ENCODE results near the gene MEF2C. TPM values are rescaled to one million over a fixed set of nuclear protein-coding genes. Genes with fewer than 3 reads are reported as not detected.
A peak's percentile ranks its signal among the peaks of the same experiment; 100 is the strongest.

The MEF2C gene
- total RNA-seq, 1 experiment from 2014 or later = 13.0 TPM

- no peak for TF ChIP-seq CEBPB (IDR thresholded peaks at IDR 0.05; ENCODE audit: low read depth)
- TF ChIP-seq SIN3A (IDR thresholded peaks at IDR 0.05; ENCODE audit: low read depth) = no peak
- no peak for TF ChIP-seq JUND (IDR thresholded peaks at IDR 0.05)
- no peak for TF ChIP-seq ZBTB33 (IDR thresholded peaks at IDR 0.05; ENCODE audit: extremely low read depth, insufficient replicate concordance, low read length)
- TF ChIP-seq EZH2phosphoT487 (IDR thresholded peaks at IDR 0.05; ENCODE audit: borderline replicate concordance) = no peak
- POLR2A ChIA-PET = no interaction called here
- Histone ChIP-seq H3K4me3 (replicated peaks in 1 of 2; ENCODE audit: low read depth in 1 of 2, low read length in 2 of 2) (no peak overlapping the region), H4K20me1 (ENCODE audit: insufficient read depth) (no peaks in the 10 kb centered on the region), H3K36me3 (ENCODE audit: control insufficient read depth in 1 of 2, insufficient read depth in 2 of 2, low read length in 2 of 2) (no peaks in the 10 kb centered on the region), H3K9me2 (ENCODE audit: insufficient read depth) (no peaks in the 10 kb centered on the region), H3K9me3 (ENCODE audit: control insufficient read depth in 1 of 2, insufficient read depth in 1 of 2, low read depth in 1 of 2, low read length in 2 of 2) (no peaks in the 10 kb centered on the region), H2AFZ (ENCODE audit: low read depth, low read length, poor library complexity, severe bottlenecking) (peak overlapping the region; percentile 98), H3K4me1 (ENCODE audit: control insufficient read depth in 1 of 2, insufficient read depth in 2 of 2, low read length in 2 of 2) (peaks cover 0 to 12% of the 10 kb centered on the region in 2 experiments; a peak in 2 of 4 replicates), H3K79me2 (ENCODE audit: insufficient read depth, low read length) (no peaks in the 10 kb centered on the region), H3K27ac (ENCODE audit: low read depth, low read length) (no peak overlapping the region), H3K27me3 (ENCODE audit: insufficient read depth, low read length) (no peaks in the 10 kb centered on the region), H3K9ac (ENCODE audit: low read length) (no peak overlapping the region), H3K4me2 (ENCODE audit: low read length) (no peak overlapping the region)
- CTCF ChIA-PET = interaction anchor here (1.6 to 2.9 kb wide), 3 partner anchors 10 to 901 kb away, joined by 3 to 18 read pairs (median 12); no protein-coding TSS in a partner anchor
- ATAC-seq (no peak), DNase-seq (ENCODE audit: low read depth, low spot score) (no peak)
- intact Hi-C loops (cut with micrococcal nuclease) = loop anchor here (2.0 to 10.0 kb wide), 2 partner anchors 797 to 901 kb away; no protein-coding TSS in a partner anchor
- no TSS peak for BruUV-seq (replicated peaks)
- RAD21 ChIA-PET (ENCODE audit: low non-redundant PET in 1 of 2, low total read pairs in 2 of 2, uncharacterized antibody in 2 of 2, unreplicated experiment in 2 of 2) = interaction anchor here (1.1 kb wide), 2 partner anchors 899 to 900 kb away, joined by 3 to 4 read pairs; no protein-coding TSS in a partner anchor
Measured at GRCh38 chr5:88681211-88681803, 201.7 kb downstream of the MEF2C start.
